Fibroblast of lung (primary cell): Measurements from ENCODE around the gene ARHGEF19. TPM values are rescaled to one million over a fixed set of nuclear protein-coding genes. Genes with fewer than 3 reads are reported as not detected.

Source experiments
- DNase-seq, 2 donors: peaks; one replicate each; pipeline versions ENCODE4 v3.0.0 to v3.0.0-alpha.2; 2010; ENCODE audit warnings: low read depth in 2 of 2
- H2AFZ ChIP-seq: 2 replicates; pipeline ENCODE4 v1.5.1; 2012; ENCODE audit warnings: low read length, control low read depth, inconsistent platforms
- H3K27ac ChIP-seq: 2 replicates; pipeline ENCODE4 v1.5.1; 2011; ENCODE audit warnings: low read length, control low read depth; ENCODE audit not compliant: insufficient read depth
- H3K27me3 ChIP-seq: 2 replicates; pipeline ENCODE4 v1.5.1; 2011; ENCODE audit warnings: mild to moderate bottlenecking, low read length; ENCODE audit not compliant: control insufficient read depth, insufficient read depth
- H3K36me3 ChIP-seq: 2 replicates; pipeline ENCODE4 v1.5.1; 2011; ENCODE audit warnings: low read length; ENCODE audit not compliant: control insufficient read depth, insufficient read depth
- H3K4me1 ChIP-seq: 2 replicates; pipeline ENCODE4 v1.5.1; 2011; ENCODE audit warnings: low read length; ENCODE audit not compliant: control insufficient read depth, insufficient read depth; ENCODE audit errors: extremely low read depth
- H3K4me2 ChIP-seq: 2 replicates; pipeline ENCODE4 v1.5.1; 2011; ENCODE audit warnings: low read length, control low read depth; ENCODE audit not compliant: insufficient read depth; ENCODE audit errors: extremely low read depth
- H3K4me3 ChIP-seq, 4 experiments: fragments of 200-600 bp in 1 of 4; sonication (generic) in 1 of 4; replicated peaks in 1 of 4; 2 replicates each; pipeline ENCODE4 v1.5.1; 2011 to 2016; ENCODE audit warnings: low read length in 4 of 4, low read depth in 3 of 4, mild to moderate bottlenecking in 3 of 4, control low read depth in 2 of 4, inconsistent platforms in 1 of 4, mixed read lengths in 1 of 4; ENCODE audit not compliant: insufficient read depth in 1 of 4; ENCODE audit errors: control extremely low read depth in 1 of 4
- H3K79me2 ChIP-seq: 2 replicates; pipeline ENCODE4 v1.5.1; 2012; ENCODE audit warnings: mild to moderate bottlenecking, low read length, inconsistent platforms; ENCODE audit not compliant: control insufficient read depth, insufficient read depth
- H3K9ac ChIP-seq: 2 replicates; pipeline ENCODE4 v1.5.1; 2011; ENCODE audit warnings: mild to moderate bottlenecking, low read length, control low read depth; ENCODE audit not compliant: insufficient read depth
- H3K9me3 ChIP-seq: 2 replicates; pipeline ENCODE4 v1.5.1; 2012; ENCODE audit warnings: low read depth, low read length; ENCODE audit not compliant: control insufficient read depth, insufficient read depth
- H4K20me1 ChIP-seq: 2 replicates; pipeline ENCODE4 v1.5.1; 2011; ENCODE audit warnings: low read length; ENCODE audit not compliant: control insufficient read depth, insufficient read depth; ENCODE audit errors: extremely low read depth
- EZH2 ChIP-seq: IDR thresholded peaks from 2 replicates; pipeline ENCODE4 v1.5.1; 2012; ENCODE audit warnings: low read length, control low read depth, mild to moderate bottlenecking; ENCODE audit errors: missing control alignments
- polyA plus RNA-seq, 2 donors: library from polyadenylated mRNA; depleted of rRNA in 1 of 2; stranded (reverse) in 1 of 2; unstranded in 1 of 2; fragments of >200 nt; gene quantifications; 2 replicates each; pipeline ENCODE4 v1.2.1, GENCODE V29; 2011 to 2012; ENCODE audit warnings: missing spikeins in 1 of 2
- total RNA-seq: library from RNA; depleted of rRNA; stranded (reverse); fragments of >200 nt; gene quantifications from 2 replicates; pipeline ENCODE4 v1.2.1, GENCODE V29; 2014
- TF ChIP-seq, protein P1 (sequence below), 2 donors: IDR thresholded peaks in 1 of 2; conservative IDR thresholded peaks in 1 of 2; 1 replicate in 1 of 2; 2 replicates in 1 of 2; pipeline ENCODE4 v1.5.1; 2011 to 2012; ENCODE audit warnings: low read length in 2 of 2, control low read depth in 1 of 2, inconsistent platforms in 1 of 2, low read depth in 1 of 2, mild to moderate bottlenecking in 1 of 2

The ARHGEF19 gene
- total and polyA plus RNA-seq, 2 donors (not counting 1 experiment from before 2014, with no cell fraction given), result 3.3 TPM

DNA sequence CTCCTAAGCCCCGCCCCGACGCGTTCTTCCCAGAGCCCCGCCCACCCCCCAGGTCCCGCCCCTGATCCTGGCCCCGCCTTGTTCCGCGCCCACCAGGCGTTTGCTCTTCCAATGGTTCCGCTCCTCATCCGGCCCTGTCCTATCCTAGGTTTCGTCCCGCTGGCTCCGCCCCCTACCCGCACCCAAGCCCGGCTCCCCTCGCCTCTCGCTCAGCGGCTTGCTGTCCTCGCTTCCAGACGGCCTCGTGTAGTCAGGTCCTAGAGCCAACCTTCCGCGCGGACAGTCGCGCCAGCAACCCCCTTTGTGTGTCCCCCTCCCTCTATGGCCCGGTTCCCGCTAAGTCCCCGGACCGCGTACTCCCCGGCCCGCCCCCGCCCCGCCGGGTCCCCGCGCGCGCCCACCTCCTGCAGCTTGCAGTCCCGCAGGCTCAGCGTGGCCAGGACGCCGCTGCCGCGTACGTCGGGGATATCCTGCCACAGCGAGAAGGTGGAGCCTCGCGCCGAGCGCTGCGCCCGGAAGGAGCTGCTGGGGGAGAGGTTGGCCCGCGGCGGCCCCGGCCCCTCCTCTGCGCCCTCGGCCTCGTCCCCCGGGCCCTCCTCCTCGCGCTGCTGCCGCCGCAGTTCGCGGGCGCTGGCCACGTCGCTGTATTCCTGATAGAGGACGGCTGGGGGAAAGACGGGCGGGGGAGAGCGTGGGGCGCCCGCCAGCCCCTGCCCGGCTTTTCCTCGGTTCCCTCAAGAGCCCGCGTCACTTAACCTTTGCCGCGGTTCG is 5.7 kb downstream of the ARHGEF19 start:
- Histone ChIP-seq H3K9me3 (no peaks in the 10 kb centered on the region), H3K4me2 (peak overlapping the region; percentile 85), H3K4me3 (peak overlapping the region; percentile 31 to 57 (median 46)), H3K36me3 (no peaks in the 10 kb centered on the region), H4K20me1 (no peaks in the 10 kb centered on the region), H3K79me2 (no peaks in the 10 kb centered on the region), H3K4me1 (peaks cover 6% of the 10 kb centered on the region), H3K9ac (peak overlapping the region; percentile 62), H2AFZ (peak overlapping the region; percentile 69), H3K27ac (peak overlapping the region; percentile 81), H3K27me3 (no peaks in the 10 kb centered on the region)
- no peak for TF ChIP-seq EZH2
- TF ChIP-seq, protein P1, sequence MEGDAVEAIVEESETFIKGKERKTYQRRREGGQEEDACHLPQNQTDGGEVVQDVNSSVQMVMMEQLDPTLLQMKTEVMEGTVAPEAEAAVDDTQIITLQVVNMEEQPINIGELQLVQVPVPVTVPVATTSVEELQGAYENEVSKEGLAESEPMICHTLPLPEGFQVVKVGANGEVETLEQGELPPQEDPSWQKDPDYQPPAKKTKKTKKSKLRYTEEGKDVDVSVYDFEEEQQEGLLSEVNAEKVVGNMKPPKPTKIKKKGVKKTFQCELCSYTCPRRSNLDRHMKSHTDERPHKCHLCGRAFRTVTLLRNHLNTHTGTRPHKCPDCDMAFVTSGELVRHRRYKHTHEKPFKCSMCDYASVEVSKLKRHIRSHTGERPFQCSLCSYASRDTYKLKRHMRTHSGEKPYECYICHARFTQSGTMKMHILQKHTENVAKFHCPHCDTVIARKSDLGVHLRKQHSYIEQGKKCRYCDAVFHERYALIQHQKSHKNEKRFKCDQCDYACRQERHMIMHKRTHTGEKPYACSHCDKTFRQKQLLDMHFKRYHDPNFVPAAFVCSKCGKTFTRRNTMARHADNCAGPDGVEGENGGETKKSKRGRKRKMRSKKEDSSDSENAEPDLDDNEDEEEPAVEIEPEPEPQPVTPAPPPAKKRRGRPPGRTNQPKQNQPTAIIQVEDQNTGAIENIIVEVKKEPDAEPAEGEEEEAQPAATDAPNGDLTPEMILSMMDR (conservative IDR thresholded peaks at IDR 0.05 in 1 of 2, IDR thresholded peaks at IDR 0.05 in 1 of 2; ENCODE audit: low read depth in 1 of 2, low read length in 2 of 2), result no peak
- DNase-seq, result peak; percentile 98 to 99

DNA sequence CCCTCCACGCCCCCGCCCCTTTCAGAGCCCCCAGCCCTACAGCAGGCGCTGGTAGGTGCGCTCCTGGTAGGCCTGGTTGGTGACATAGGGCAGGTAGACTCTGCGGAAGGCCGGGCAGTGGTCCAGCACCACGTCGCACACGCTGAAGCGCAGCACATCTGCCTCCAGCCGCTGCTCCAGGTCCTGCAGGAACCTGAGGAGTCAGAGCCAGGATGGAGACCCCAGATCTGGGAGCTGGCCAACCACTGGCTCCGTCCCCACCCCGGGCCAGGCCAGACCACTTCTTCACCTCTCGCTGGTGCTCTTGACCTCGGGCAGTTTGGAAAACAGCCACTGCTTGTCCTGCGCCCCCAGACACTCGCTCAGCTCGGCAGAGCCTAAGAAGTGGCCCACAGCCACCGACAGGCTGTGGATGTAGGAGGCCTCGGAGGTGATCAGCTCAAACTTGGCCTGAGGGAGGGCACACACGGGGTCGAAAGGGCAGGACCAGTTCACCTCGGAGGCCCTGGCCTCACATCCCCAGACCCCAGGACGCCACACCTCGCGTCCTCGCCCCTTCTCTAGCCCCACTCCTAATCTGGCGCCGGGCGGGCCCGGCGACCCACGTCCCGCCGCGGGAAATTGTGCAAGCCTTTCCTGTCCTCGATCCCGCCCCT is 6.4 kb downstream of the ARHGEF19 start:
- TF ChIP-seq, protein P1 (conservative IDR thresholded peaks at IDR 0.05 in 1 of 2, IDR thresholded peaks at IDR 0.05 in 1 of 2; ENCODE audit: low read depth in 1 of 2, low read length in 2 of 2), result no peak
- TF ChIP-seq EZH2, result no peak

GRCh38 chr1:16205334-16205671 is 7.1 kb downstream of the ARHGEF19 start:
- H3K27ac ChIP-seq, result no peak overlapping the region
- H3K79me2 ChIP-seq, result no peaks in the 10 kb centered on the region
- H3K4me1 ChIP-seq, result peaks cover 6% of the 10 kb centered on the region
- no peak for TF ChIP-seq EZH2
- TF ChIP-seq, protein P1 (conservative IDR thresholded peaks at IDR 0.05 in 1 of 2, IDR thresholded peaks at IDR 0.05 in 1 of 2; ENCODE audit: low read depth in 1 of 2, low read length in 2 of 2), result no peak
- no peaks in the 10 kb centered on the region for H3K9me3 ChIP-seq
- no peak for DNase-seq
- no peaks in the 10 kb centered on the region for H3K27me3 ChIP-seq
- H3K4me3 ChIP-seq, result no peak overlapping the region
- no peak overlapping the region for H3K9ac ChIP-seq
- H3K36me3 ChIP-seq, result no peaks in the 10 kb centered on the region
- no peak overlapping the region for H2AFZ ChIP-seq
- H3K4me2 ChIP-seq, result no peak overlapping the region
- no peaks in the 10 kb centered on the region for H4K20me1 ChIP-seq

More for the DNA sequence above, 6.4 kb downstream of the ARHGEF19 start:
- no peaks in the 10 kb centered on the region for H4K20me1 ChIP-seq
- H3K27ac ChIP-seq, result peak overlapping the region; percentile 76
- peak overlapping the region; percentile 72 for H3K9ac ChIP-seq
- peak overlapping the region; percentile 45 to 61 (median 52) for H3K4me3 ChIP-seq
- H3K27me3 ChIP-seq, result no peaks in the 10 kb centered on the region
- H3K79me2 ChIP-seq, result no peaks in the 10 kb centered on the region
- H3K4me2 ChIP-seq, result peak overlapping the region; percentile 81
- H3K36me3 ChIP-seq, result no peaks in the 10 kb centered on the region
- H2AFZ ChIP-seq, result peak overlapping the region; percentile 94
- H3K9me3 ChIP-seq, result no peaks in the 10 kb centered on the region
- no peak for DNase-seq
- peaks cover 6% of the 10 kb centered on the region for H3K4me1 ChIP-seq
